Testis (tissue), 3 donors: ENCODE results near the gene MRPL36. TPM values are rescaled to one million over a fixed set of nuclear protein-coding genes. Genes with fewer than 3 reads are reported as not detected.

ENCODE experiments used
- DNase-seq: peaks from one replicate; pipeline ENCODE4 v3.0.0-alpha.2; 2019
- H3K27ac ChIP-seq, 2 donors: fragments of 200-600 bp; sonication (generic); one replicate each; pipeline ENCODE4 v1.5.1; 2019
- H3K27me3 ChIP-seq: fragments of 200-600 bp; sonication (generic); one replicate; pipeline ENCODE4 v1.5.1; 2019
- H3K36me3 ChIP-seq: fragments of 200-600 bp; sonication (generic); one replicate; pipeline ENCODE4 v1.5.1; 2017; ENCODE audit warnings: low read depth; ENCODE audit errors: missing control alignments
- H3K4me1 ChIP-seq: fragments of 200-600 bp; sonication (generic); one replicate; pipeline ENCODE4 v1.5.1; 2019
- H3K4me3 ChIP-seq, 2 donors: fragments of 200-600 bp; sonication (generic); one replicate each; pipeline ENCODE4 v1.5.1; 2017 to 2019
- H3K9me3 ChIP-seq: fragments of 200-600 bp; sonication (generic); one replicate; pipeline ENCODE4 v1.5.1; 2017
- POLR2A ChIP-seq: fragments of 450-650 bp; IDR thresholded peaks from one replicate; pipeline ENCODE4 v1.6.1; 2017; ENCODE audit warnings: antibody characterized with exemption, mild to moderate bottlenecking, moderate library complexity
- whole genome bisulfite sequencing, 2 donors: methylation state at CpG; one replicate each; pipeline ENCODE4 v1.1.5; 2018; 5-methylcytosine and 5-hydroxymethylcytosine counted together
- intact Hi-C: fragments of 100-400 bp; cut with DNase I; formaldehyde crosslinking; loops from one replicate; pipeline ENCODE4 v1.15.1; 2023; ENCODE audit warnings: low total_unique reads
- polyA plus RNA-seq: library from polyadenylated mRNA; stranded (reverse); fragments of 350-450 nt; fragmentation: Illumina TruSeq; extraction: RNeasy Lipid Tissue Mini Kit (QIAGEN cat#74804); gene quantifications from one replicate; pipeline ENCODE4 v1.2.3, GENCODE V29; 2014; ENCODE audit warnings: low read depth, low replicate concordance; ENCODE audit not compliant: insufficient read depth
- total RNA-seq, 2 donors: library from RNA; depleted of rRNA; stranded (reverse); fragments of >200 nt; gene quantifications; one replicate each; pipeline ENCODE4 v1.2.3, GENCODE V29; 2016
- TF ChIP-seq, protein P1 (sequence below), 3 experiments: fragments of 450-650 bp in 2 of 3; fragments of 200-600 bp in 1 of 3; sonication (generic) in 1 of 3; IDR thresholded peaks; one replicate each; pipeline ENCODE4 v1.5.1; 2016 to 2019; ENCODE audit warnings: antibody characterized with exemption in 3 of 3, mild to moderate bottlenecking in 2 of 3, moderate library complexity in 1 of 3

Gene MRPL36
- total and polyA plus RNA-seq, 3 donors from 2014 or later: 60.8 to 164 (median 101) TPM

DNA sequence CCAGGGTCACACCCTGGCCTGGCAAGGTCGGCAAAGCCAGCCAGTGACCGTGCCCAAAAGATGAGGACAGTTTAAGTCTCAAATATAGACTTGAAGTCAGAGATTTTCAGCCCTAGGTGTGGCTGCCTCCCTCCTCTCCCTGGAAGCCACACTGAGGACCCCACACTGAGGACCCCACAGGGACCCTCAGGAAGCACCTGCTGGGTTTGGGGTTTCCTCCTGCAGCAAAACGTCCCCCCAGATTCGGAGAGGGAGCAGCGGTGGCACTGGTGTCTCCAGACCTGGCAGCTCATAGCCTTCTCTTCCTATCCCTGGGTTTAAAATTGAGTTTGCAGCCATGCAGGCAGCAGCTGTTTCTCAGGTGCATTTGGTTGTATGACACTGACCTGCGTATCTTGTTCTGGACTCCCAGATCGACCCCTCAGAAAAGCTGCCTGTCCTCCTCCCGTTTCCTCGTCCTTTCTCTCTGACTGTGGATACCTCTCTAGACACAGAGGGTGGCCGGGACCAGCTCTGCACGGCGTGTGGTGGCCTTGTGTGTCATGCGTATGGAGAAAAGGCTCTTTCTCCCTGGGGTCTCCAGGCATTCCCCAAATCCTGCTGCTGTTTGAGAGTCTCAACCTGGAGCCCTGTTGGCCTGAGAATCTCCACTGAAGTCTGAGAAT lies 36.6 kb downstream of the MRPL36 start:
- 83 to 84% methylated on average over 12 to 13 of the region's 13 CpGs for WGBS, 2 donors
- H3K4me3 ChIP-seq: no peak overlapping the region
- no peaks in the 10 kb centered on the region for H3K27me3 ChIP-seq
- TF ChIP-seq, protein P1, sequence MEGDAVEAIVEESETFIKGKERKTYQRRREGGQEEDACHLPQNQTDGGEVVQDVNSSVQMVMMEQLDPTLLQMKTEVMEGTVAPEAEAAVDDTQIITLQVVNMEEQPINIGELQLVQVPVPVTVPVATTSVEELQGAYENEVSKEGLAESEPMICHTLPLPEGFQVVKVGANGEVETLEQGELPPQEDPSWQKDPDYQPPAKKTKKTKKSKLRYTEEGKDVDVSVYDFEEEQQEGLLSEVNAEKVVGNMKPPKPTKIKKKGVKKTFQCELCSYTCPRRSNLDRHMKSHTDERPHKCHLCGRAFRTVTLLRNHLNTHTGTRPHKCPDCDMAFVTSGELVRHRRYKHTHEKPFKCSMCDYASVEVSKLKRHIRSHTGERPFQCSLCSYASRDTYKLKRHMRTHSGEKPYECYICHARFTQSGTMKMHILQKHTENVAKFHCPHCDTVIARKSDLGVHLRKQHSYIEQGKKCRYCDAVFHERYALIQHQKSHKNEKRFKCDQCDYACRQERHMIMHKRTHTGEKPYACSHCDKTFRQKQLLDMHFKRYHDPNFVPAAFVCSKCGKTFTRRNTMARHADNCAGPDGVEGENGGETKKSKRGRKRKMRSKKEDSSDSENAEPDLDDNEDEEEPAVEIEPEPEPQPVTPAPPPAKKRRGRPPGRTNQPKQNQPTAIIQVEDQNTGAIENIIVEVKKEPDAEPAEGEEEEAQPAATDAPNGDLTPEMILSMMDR (IDR thresholded peaks at IDR 0.05): no peak
- TF ChIP-seq POLR2A: no peak
- DNase-seq: no peak
- intact Hi-C loops: no loop called here
- no peak overlapping the region for H3K27ac ChIP-seq
- no peaks in the 10 kb centered on the region for H3K9me3 ChIP-seq
- H3K4me1 ChIP-seq: no peaks in the 10 kb centered on the region
- H3K36me3 ChIP-seq: no peaks in the 10 kb centered on the region

DNA sequence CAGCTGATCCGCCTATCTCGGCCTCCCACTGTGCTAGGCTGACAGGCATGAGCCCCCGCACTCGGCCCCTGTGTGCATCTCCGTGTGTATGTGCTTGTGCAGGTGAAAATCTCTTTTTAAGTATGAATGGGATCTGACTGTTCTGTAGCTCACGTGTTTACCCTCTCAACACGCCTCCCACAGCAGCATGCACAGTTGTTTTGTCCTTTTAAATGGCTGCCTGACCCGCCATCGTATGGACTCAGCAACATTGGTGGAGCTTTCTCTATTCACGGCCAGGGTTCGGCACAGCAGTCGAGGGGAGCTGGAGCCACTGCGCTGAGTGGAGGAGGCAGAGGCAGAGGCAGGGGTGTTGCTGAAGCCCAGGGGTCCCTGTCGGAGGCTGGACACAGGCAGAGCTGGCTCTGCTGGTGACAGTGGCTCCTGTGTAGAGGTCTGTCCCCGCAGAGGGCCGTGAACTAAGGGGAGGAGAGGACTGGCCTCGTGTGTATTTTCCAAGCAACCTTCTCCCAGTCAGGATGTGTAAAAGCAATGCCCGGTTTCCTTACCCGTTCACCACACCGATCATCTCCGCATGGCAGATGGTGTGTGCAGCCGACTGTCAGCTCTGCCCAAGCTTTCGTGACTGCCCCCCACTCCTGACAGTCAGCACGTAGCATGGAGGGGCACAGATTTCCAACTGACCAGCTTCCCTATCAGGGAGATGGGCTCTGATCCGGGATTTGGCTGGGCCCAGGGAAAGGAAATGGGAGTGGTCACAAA lies 37.3 kb downstream of the MRPL36 start:
- H3K36me3 ChIP-seq: no peaks in the 10 kb centered on the region
- H3K9me3 ChIP-seq: no peaks in the 10 kb centered on the region
- DNase-seq: no peak
- H3K27ac ChIP-seq: no peak overlapping the region
- TF ChIP-seq, protein P1 (IDR thresholded peaks at IDR 0.05): no peak
- TF ChIP-seq POLR2A: no peak
- WGBS, 2 donors: 81 to 91% methylated on average over 19 to 25 of the region's 25 CpGs
- intact Hi-C loops: no loop called here
- H3K27me3 ChIP-seq: no peaks in the 10 kb centered on the region
- H3K4me3 ChIP-seq: no peak overlapping the region
- no peaks in the 10 kb centered on the region for H3K4me1 ChIP-seq

DNA sequence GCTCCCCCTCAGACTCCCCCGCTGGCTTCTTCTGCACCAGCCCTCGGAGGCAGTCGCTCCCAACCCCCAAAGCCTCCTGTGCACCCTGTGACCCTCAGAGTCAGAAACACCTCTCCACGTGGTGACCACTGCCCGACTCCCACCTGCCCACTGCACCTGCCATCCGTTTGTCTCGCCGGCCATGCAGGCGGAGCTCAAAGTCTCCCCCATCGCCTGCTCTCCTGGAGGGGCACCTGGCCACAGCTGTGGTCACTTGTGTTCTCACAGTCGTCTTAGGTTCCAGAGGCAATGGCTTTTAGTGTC lies 38.2 kb downstream of the MRPL36 start:
- no peaks in the 10 kb centered on the region for H3K4me1 ChIP-seq
- no peaks in the 10 kb centered on the region for H3K36me3 ChIP-seq
- no peak for DNase-seq
- intact Hi-C loops: no loop called here
- no peaks in the 10 kb centered on the region for H3K9me3 ChIP-seq
- no peaks in the 10 kb centered on the region for H3K27me3 ChIP-seq
- TF ChIP-seq, protein P1 (IDR thresholded peaks at IDR 0.05): no peak
- no peak for TF ChIP-seq POLR2A
- no peak overlapping the region for H3K4me3 ChIP-seq
- H3K27ac ChIP-seq: no peak overlapping the region
- WGBS, 2 donors: 86 to 92% methylated on average over 11 of the region's 11 CpGs

DNA sequence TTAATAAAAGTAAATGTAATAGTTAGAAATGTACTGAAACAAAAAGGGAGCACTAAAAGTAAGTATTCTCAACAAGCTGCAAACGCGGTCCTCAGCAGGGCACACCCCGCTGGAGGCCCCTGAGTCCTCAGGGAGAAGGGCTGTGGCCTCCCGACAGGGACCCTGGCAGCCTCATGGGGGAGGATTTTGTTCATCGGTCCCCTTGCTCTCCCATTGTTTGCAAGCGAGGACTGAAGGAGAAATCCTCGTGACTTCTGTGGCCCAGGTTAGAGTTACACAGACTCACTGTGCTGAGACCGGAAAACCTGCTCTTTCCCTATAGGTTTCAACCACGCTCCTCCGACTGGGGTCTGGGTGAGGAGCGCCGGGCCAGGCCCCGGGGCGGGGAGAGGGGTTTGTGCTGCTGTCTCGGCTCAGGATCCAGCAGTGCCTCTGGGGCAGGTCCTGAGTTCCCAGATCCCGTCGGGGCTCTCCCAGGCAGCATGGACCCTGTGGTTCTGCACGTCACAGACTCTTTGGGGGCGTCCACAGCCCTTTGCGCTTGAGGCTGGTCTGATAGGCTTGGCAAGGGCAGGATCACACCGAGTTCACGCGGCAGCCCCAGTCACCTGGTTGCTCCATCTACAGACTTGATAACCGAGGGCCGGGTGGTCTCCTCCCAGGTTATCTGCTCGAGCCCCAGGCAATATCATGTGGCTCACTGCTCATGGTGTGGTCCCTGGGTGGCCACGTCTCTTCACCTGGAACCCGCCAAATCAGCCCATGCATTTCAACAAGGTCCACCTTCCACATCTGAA lies 38.8 kb downstream of the MRPL36 start:
- Histone ChIP-seq H3K36me3 (no peaks in the 10 kb centered on the region), H3K9me3 (no peaks in the 10 kb centered on the region), H3K4me3 (no peak overlapping the region), H3K4me1 (no peaks in the 10 kb centered on the region), H3K27ac (no peak overlapping the region), H3K27me3 (no peaks in the 10 kb centered on the region)
- TF ChIP-seq, protein P1 (IDR thresholded peaks at IDR 0.05): no peak
- TF ChIP-seq POLR2A: no peak
- 74 to 80% methylated on average over 23 to 27 of the region's 28 CpGs for WGBS, 2 donors
- intact Hi-C loops: no loop called here
- DNase-seq: peak; percentile 11
